Thyroid gland (tissue), 4 donors: Measurements from ENCODE around the gene NUDT3.
"Not testable (repeated sequence)": the region's sequence is repeated elsewhere in the genome, so short reads cannot be mapped to it uniquely, and the experiment has no call there.

Experiments used
- CTCF ChIP-seq, 6 experiments: fragments of 200-600 bp in 3 of 6; fragments of 450-650 bp in 3 of 6; sonication (generic) in 3 of 6; IDR thresholded peaks; one replicate each; pipeline ENCODE4 v1.5.1; 2016 to 2019; ENCODE audit warnings: antibody characterized with exemption in 6 of 6, mild to moderate bottlenecking in 2 of 6, inconsistent platforms in 1 of 6, moderate library complexity in 1 of 6
- POLR2A ChIP-seq, 2 donors: fragments of 450-650 bp; IDR thresholded peaks; one replicate each; pipeline ENCODE4 v1.6.1; 2017; ENCODE audit warnings: antibody characterized with exemption in 2 of 2, mild to moderate bottlenecking in 2 of 2, moderate library complexity in 1 of 2

GRCh38 chr6:34269658-34270341 lies 122.7 kb downstream of the NUDT3 start:
- TF ChIP-seq POLR2A, CTCF (IDR thresholded peaks at IDR 0.05): not testable (repeated sequence)
